CD4-positive, alpha-beta memory T cell (primary cell): Measurements from ENCODE around the gene CDH16. TPM values are rescaled to one million over a fixed set of nuclear protein-coding genes. Genes with fewer than 3 reads are reported as not detected.
A peak's percentile ranks its signal among the peaks of the same experiment; 100 is the strongest.
"Not testable (repeated sequence)": the region's sequence is repeated elsewhere in the genome, so short reads cannot be mapped to it uniquely, and the experiment has no call there.

ENCODE experiments used
- CTCF ChIA-PET: fragments of 350-600 bp; sonication (Branson Sonifier 250); formaldehyde crosslinking; loops from one replicate; lab custom pipeline; 2021; ENCODE audit warnings: inconsistent platforms; ENCODE audit not compliant: partially characterized antibody; lab: Charles Lee
- POLR2A ChIA-PET: fragments of 350-600 bp; sonication (Branson Sonifier 250); formaldehyde crosslinking; loops from one replicate; lab custom pipeline; 2021; ENCODE audit not compliant: partially characterized antibody; lab: Charles Lee
- DNase-seq, 5 donors: peaks; one replicate each; pipeline versions ENCODE4 v3.0.0 to v3.0.0-alpha.2; 2020 to 2022; ENCODE audit warnings: mixed read lengths in 1 of 5
- H3K27ac ChIP-seq: one replicate; pipeline ENCODE4 v1.7.0; 2013; ENCODE audit warnings: low read depth, low read length
- H3K27me3 ChIP-seq: 2 replicates; pipeline ENCODE4 v1.7.0; 2013; ENCODE audit warnings: mild to moderate bottlenecking, low read length, moderate library complexity; ENCODE audit not compliant: insufficient read depth
- H3K36me3 ChIP-seq: 2 replicates; pipeline ENCODE4 v1.7.0; 2013; ENCODE audit warnings: mild to moderate bottlenecking, low read length, moderate library complexity; ENCODE audit not compliant: insufficient read depth
- H3K4me1 ChIP-seq: 2 replicates; pipeline ENCODE4 v1.7.0; 2013; ENCODE audit warnings: mild to moderate bottlenecking, low read length, moderate library complexity; ENCODE audit not compliant: insufficient read depth
- H3K4me3 ChIP-seq, 2 donors: one replicate each; pipeline ENCODE4 v1.7.0; 2013; ENCODE audit warnings: low read length in 2 of 2, mild to moderate bottlenecking in 1 of 2
- H3K9me3 ChIP-seq, 2 donors: one replicate each; pipeline ENCODE4 v1.7.0; 2013; ENCODE audit warnings: low read length in 2 of 2, control low read depth in 1 of 2; ENCODE audit not compliant: control insufficient read depth in 1 of 2
- H3K27ac Mint-ChIP-seq, 7 donors: one replicate each; pipeline ENCODE4 v1.8.0; 2020 to 2021; ENCODE audit warnings: mixed read lengths in 7 of 7, mild to moderate bottlenecking in 6 of 7, inconsistent platforms in 3 of 7, moderate library complexity in 3 of 7
- H3K27me3 Mint-ChIP-seq, 2 donors: one replicate each; pipeline ENCODE4 v1.8.0; 2020 to 2021; ENCODE audit warnings: mixed read lengths in 2 of 2
- H3K36me3 Mint-ChIP-seq, 2 donors: one replicate each; pipeline ENCODE4 v1.8.0; 2020 to 2021; ENCODE audit warnings: mixed read lengths in 2 of 2, inconsistent platforms in 1 of 2, mild to moderate bottlenecking in 1 of 2
- H3K4me1 Mint-ChIP-seq, 4 donors: one replicate each; pipeline ENCODE4 v1.8.0; 2020 to 2021; ENCODE audit warnings: mixed read lengths in 4 of 4, mild to moderate bottlenecking in 1 of 4
- H3K4me3 Mint-ChIP-seq, 8 donors: one replicate each; pipeline ENCODE4 v1.8.0; 2020 to 2021; ENCODE audit warnings: mixed read lengths in 8 of 8, mild to moderate bottlenecking in 7 of 8, moderate library complexity in 6 of 8, inconsistent platforms in 3 of 8
- H3K9me3 Mint-ChIP-seq, 8 donors: one replicate each; pipeline ENCODE4 v1.8.0; 2020 to 2021; ENCODE audit warnings: mixed read lengths in 8 of 8, mild to moderate bottlenecking in 5 of 8, inconsistent platforms in 3 of 8, moderate library complexity in 1 of 8
- intact Hi-C: fragments of 100-400 bp; cut with micrococcal nuclease; formaldehyde crosslinking; loops from one replicate; pipeline ENCODE4 v1.15.1; 2023
- polyA plus RNA-seq, 2 donors: library from polyadenylated mRNA; unstranded; fragments of 300-500 nt; fragmentation: Illumina TruSeq; gene quantifications; one replicate each; pipeline ENCODE4 v1.2.3, GENCODE V29; 2021
- total RNA-seq, 2 experiments: library from RNA; stranded (reverse); gene quantifications; one replicate each; pipeline ENCODE4 v1.2.3, GENCODE V29; 2021

CDH16 gene
- total and polyA plus RNA-seq, 4 experiments from 2014 or later, result not detected

- Histone ChIP-seq H3K36me3 (no peaks in the 10 kb centered on the region), H3K4me3 (no peak overlapping the region), H3K27me3 (no peaks in the 10 kb centered on the region), H3K4me1 (no peaks in the 10 kb centered on the region), H3K9me3 (no peaks in the 10 kb centered on the region), H3K27ac (no peak overlapping the region)
- ChIA-PET CTCF (no interaction called here), POLR2A (no interaction called here)
- no peaks in the 10 kb centered on the region for H3K27me3 Mint-ChIP-seq
- DNase-seq, result no peak
- H3K36me3 Mint-ChIP-seq, result no peaks in the 10 kb centered on the region
- H3K9me3 Mint-ChIP-seq, result no peaks in the 10 kb centered on the region
- peaks cover 0 to 4% (median 2%) of the 10 kb centered on the region in 4 donors for H3K4me1 Mint-ChIP-seq
- no peak overlapping the region for H3K4me3 Mint-ChIP-seq
- intact Hi-C loops, result no loop called here
- H3K27ac Mint-ChIP-seq, result peak overlapping the region in 1 of 7 donors; percentile 23
These were observed 18.6 kb downstream of the CDH16 start for GRCh38 chr16:66899945-66900710.

GRCh38 chr16:66899310-66899944, 19.3 kb downstream of the CDH16 start:
- no peaks in the 10 kb centered on the region for H3K36me3 Mint-ChIP-seq
- H3K9me3 Mint-ChIP-seq, result no peaks in the 10 kb centered on the region
- intact Hi-C loops, result no loop called here
- Histone ChIP-seq H3K9me3 (no peaks in the 10 kb centered on the region), H3K4me1 (no peaks in the 10 kb centered on the region), H3K4me3 (no peak overlapping the region), H3K36me3 (no peaks in the 10 kb centered on the region), H3K27ac (no peak overlapping the region), H3K27me3 (no peaks in the 10 kb centered on the region)
- peaks cover 0 to 5% (median 4%) of the 10 kb centered on the region in 4 donors for H3K4me1 Mint-ChIP-seq
- no peak for DNase-seq
- ChIA-PET CTCF (no interaction called here), POLR2A (no interaction called here)
- H3K27ac Mint-ChIP-seq, result peak overlapping the region in 1 of 7 donors; percentile 23
- no peak overlapping the region for H3K4me3 Mint-ChIP-seq
- no peaks in the 10 kb centered on the region for H3K27me3 Mint-ChIP-seq

DNA sequence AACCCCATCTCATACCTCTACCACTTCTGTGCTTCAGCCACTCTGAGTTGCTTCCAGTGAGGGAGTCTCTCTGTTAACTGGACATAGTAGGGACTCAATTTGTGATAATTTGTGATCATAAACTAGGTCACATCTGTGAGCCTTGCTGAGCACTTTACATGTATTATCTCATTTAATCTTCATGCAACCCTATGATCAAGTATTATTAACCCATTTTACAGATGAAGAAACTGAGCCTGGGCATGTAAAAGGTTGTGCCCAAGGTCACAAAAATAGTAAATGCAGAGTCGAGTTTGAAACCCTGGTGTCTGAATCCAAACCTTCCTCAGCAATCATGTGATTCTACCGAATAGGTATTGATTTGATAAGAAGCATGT, 19.8 kb downstream of the CDH16 start:
- no peak overlapping the region for H3K4me3 ChIP-seq
- H3K4me1 ChIP-seq, result no peaks in the 10 kb centered on the region
- Mint-ChIP-seq H3K9me3 (no peaks in the 10 kb centered on the region), H3K27me3 (no peaks in the 10 kb centered on the region), H3K27ac (no peak overlapping the region), H3K36me3 (no peaks in the 10 kb centered on the region), H3K4me1 (peaks cover 0 to 5% (median 4%) of the 10 kb centered on the region in 4 donors), H3K4me3 (no peak overlapping the region)
- no peak overlapping the region for H3K27ac ChIP-seq
- POLR2A ChIA-PET, result no interaction called here
- no peaks in the 10 kb centered on the region for H3K36me3 ChIP-seq
- DNase-seq, result no peak
- CTCF ChIA-PET, result no interaction called here
- intact Hi-C loops, result no loop called here
- H3K9me3 ChIP-seq, result no peaks in the 10 kb centered on the region
- H3K27me3 ChIP-seq, result no peaks in the 10 kb centered on the region

DNA sequence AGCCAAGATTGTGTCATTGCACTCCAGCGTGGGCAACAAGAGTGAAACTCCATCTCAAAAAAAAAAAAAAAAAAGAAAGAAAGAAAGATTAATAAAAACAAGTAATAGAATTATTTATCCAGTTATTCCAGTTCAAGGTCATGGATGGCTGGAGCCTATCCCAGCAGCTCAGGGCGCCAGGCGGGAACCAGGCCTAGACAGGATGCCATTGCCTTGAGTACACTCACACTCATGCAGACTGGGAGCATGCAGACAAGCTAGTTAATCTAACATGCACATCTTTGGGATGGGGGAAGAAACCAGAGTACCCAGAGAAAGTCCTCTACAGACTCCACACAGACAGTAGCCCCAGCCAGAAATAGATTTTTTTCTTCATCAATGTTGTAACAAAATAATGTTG, 20.5 kb downstream of the CDH16 start:
- peaks cover under 1% of the 10 kb centered on the region for H3K4me1 ChIP-seq
- intact Hi-C loops, result no loop called here
- Mint-ChIP-seq H3K9me3 (no peaks in the 10 kb centered on the region), H3K4me3 (no peak overlapping the region), H3K27me3 (no peaks in the 10 kb centered on the region), H3K4me1 (peaks cover under 1 to 6% (median 5%) of the 10 kb centered on the region in 4 donors), H3K36me3 (no peaks in the 10 kb centered on the region), H3K27ac (peak overlapping the region in 1 of 7 donors; percentile 62)
- CTCF ChIA-PET, result no interaction called here
- H3K4me3 ChIP-seq, result no peak overlapping the region
- H3K27ac ChIP-seq, result no peak overlapping the region
- POLR2A ChIA-PET, result no interaction called here
- H3K36me3 ChIP-seq, result no peaks in the 10 kb centered on the region
- DNase-seq, result no peak
- H3K9me3 ChIP-seq, result no peaks in the 10 kb centered on the region
- H3K27me3 ChIP-seq, result no peaks in the 10 kb centered on the region

- POLR2A ChIA-PET, H3K4me3 ChIP-seq, H3K27ac Mint-ChIP-seq, H3K9me3 ChIP-seq, DNase-seq, H3K4me1 ChIP-seq, H3K36me3 Mint-ChIP-seq, H3K27me3 Mint-ChIP-seq, H3K27me3 ChIP-seq, intact Hi-C loops, H3K36me3 ChIP-seq, H3K27ac ChIP-seq, H3K9me3 Mint-ChIP-seq: not testable (repeated sequence)
- Mint-ChIP-seq H3K4me1 (peaks cover 3 to 12% (median 9%) of the 10 kb centered on the region in 4 donors), H3K4me3 (peak overlapping the region in 1 of 8 donors; percentile 11)
- CTCF ChIA-PET, result interaction anchor here (2.1 kb wide), 1 partner anchor 14 kb away, joined by 6 read pairs; no protein-coding TSS in a partner anchor
These were observed 22.0 kb downstream of the CDH16 start for GRCh38 chr16:66896682-66897081.

DNA sequence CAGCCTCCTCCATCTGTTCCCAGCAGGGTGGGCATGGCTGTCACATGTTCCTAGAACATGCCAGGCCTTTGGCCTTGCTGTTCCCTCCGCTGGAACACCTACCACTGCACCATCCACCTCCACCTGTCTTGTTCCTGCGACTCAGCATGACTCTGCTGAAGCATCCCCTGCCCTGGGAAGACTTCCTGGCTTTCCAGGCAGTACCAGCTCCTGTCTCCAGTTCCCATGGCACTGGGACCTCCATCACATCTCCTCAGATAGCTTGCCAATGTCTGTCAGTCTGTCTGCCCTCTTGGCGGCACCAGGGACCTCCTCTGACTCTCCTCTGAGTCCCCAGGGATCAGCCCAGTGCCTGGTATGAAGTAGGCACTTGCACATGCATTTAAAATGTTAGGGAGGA, 22.7 kb downstream of the CDH16 start:
- H3K4me1 Mint-ChIP-seq, result peaks cover 3 to 12% (median 9%) of the 10 kb centered on the region in 4 donors
- H3K9me3 ChIP-seq, result no peaks in the 10 kb centered on the region
- peak overlapping the region in 1 of 7 donors; percentile 38 for H3K27ac Mint-ChIP-seq
- DNase-seq, result no peak
- no peak overlapping the region for H3K4me3 Mint-ChIP-seq
- H3K4me1 ChIP-seq, result peaks cover 3% of the 10 kb centered on the region
- H3K36me3 ChIP-seq, result no peaks in the 10 kb centered on the region
- CTCF ChIA-PET, result interaction anchor here (0.8 to 2.1 kb wide), 4 partner anchors 11 to 48 kb away, joined by 3 to 6 read pairs (median 3); no protein-coding TSS in a partner anchor
- H3K27me3 Mint-ChIP-seq, result no peaks in the 10 kb centered on the region
- intact Hi-C loops, result loop anchor here (2.0 kb wide), 1 partner anchor 59 kb away; no protein-coding TSS in a partner anchor
- no peak overlapping the region for H3K27ac ChIP-seq
- H3K4me3 ChIP-seq, result no peak overlapping the region
- H3K27me3 ChIP-seq, result no peaks in the 10 kb centered on the region
- POLR2A ChIA-PET, result no interaction called here
- peaks cover 0 to 3% of the 10 kb centered on the region in 2 donors for H3K36me3 Mint-ChIP-seq
- no peaks in the 10 kb centered on the region for H3K9me3 Mint-ChIP-seq

GRCh38 chr16:66895689-66895979, 23.1 kb downstream of the CDH16 start:
- DNase-seq, result no peak
- ChIA-PET CTCF (interaction anchor here (0.7 to 2.1 kb wide), 10 partner anchors 10 to 65 kb away, joined by 3 to 10 read pairs (median 3); partner anchors contain the start of genes NAE1 and PDP2), POLR2A (interaction anchor here (0.8 kb wide), 1 partner anchor 15 kb away, joined by 3 read pairs; the partner anchor contains the start of gene PDP2)
- peaks cover 3% of the 10 kb centered on the region for H3K4me1 ChIP-seq
- Mint-ChIP-seq H3K4me3 (no peak overlapping the region), H3K27ac (peak overlapping the region in 2 of 7 donors; percentile 17 to 46), H3K27me3 (no peaks in the 10 kb centered on the region), H3K9me3 (no peaks in the 10 kb centered on the region), H3K36me3 (peaks cover 0 to 4% of the 10 kb centered on the region in 2 donors), H3K4me1 (peaks cover 3 to 12% (median 9%) of the 10 kb centered on the region in 4 donors)
- no peaks in the 10 kb centered on the region for H3K36me3 ChIP-seq
- intact Hi-C loops, result loop anchor here (2.0 kb wide), 1 partner anchor 59 kb away; no protein-coding TSS in a partner anchor
- no peaks in the 10 kb centered on the region for H3K27me3 ChIP-seq
- H3K27ac ChIP-seq, result no peak overlapping the region
- H3K9me3 ChIP-seq, result no peaks in the 10 kb centered on the region
- no peak overlapping the region for H3K4me3 ChIP-seq
